ENCODE results near the gene MRPL52. TPM values are rescaled to one million over a fixed set of nuclear protein-coding genes. Genes with fewer than 3 reads are reported as not detected.

Gene MRPL52
- total RNA-seq, 2 donors from 2014 or later: 29.3 to 45.1 TPM

- H3K4me3 ChIP-seq: no peak overlapping the region
- no peaks in the 10 kb centered on the region for H3K9me3 ChIP-seq
- TF ChIP-seq POLR2A (IDR thresholded peaks at IDR 0.05): no peak
- TF ChIP-seq, protein P1, sequence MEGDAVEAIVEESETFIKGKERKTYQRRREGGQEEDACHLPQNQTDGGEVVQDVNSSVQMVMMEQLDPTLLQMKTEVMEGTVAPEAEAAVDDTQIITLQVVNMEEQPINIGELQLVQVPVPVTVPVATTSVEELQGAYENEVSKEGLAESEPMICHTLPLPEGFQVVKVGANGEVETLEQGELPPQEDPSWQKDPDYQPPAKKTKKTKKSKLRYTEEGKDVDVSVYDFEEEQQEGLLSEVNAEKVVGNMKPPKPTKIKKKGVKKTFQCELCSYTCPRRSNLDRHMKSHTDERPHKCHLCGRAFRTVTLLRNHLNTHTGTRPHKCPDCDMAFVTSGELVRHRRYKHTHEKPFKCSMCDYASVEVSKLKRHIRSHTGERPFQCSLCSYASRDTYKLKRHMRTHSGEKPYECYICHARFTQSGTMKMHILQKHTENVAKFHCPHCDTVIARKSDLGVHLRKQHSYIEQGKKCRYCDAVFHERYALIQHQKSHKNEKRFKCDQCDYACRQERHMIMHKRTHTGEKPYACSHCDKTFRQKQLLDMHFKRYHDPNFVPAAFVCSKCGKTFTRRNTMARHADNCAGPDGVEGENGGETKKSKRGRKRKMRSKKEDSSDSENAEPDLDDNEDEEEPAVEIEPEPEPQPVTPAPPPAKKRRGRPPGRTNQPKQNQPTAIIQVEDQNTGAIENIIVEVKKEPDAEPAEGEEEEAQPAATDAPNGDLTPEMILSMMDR (IDR thresholded peaks at IDR 0.05): no peak
- no peaks in the 10 kb centered on the region for H3K27me3 ChIP-seq
- H3K36me3 ChIP-seq (replicated peaks in 1 of 2; ENCODE audit: insufficient read depth in 1 of 2, low read depth in 2 of 2): no peaks in the 10 kb centered on the region
- intact Hi-C loops (cut with DNase I): no loop called here
- no peak overlapping the region for H3K27ac ChIP-seq
- ATAC-seq: no peak
- no peak for DNase-seq
- no peaks in the 10 kb centered on the region for H3K4me1 ChIP-seq
These were observed 32.0 kb downstream of the MRPL52 start for GRCh38 chr14:22861651-22862050.

- ATAC-seq: no peak
- no peaks in the 10 kb centered on the region for H3K27me3 ChIP-seq
- no peaks in the 10 kb centered on the region for H3K36me3 ChIP-seq (replicated peaks in 1 of 2; ENCODE audit: insufficient read depth in 1 of 2, low read depth in 2 of 2)
- intact Hi-C loops (cut with DNase I): no loop called here
- H3K27ac ChIP-seq: no peak overlapping the region
- H3K4me1 ChIP-seq: peaks cover under 1% of the 10 kb centered on the region
- no peak for DNase-seq
- WGBS, 2 donors: 75 to 79% methylated on average over 4 of the region's 4 CpGs
- no peak for TF ChIP-seq POLR2A (IDR thresholded peaks at IDR 0.05)
- TF ChIP-seq, protein P1 (IDR thresholded peaks at IDR 0.05): no peak
- no peaks in the 10 kb centered on the region for H3K9me3 ChIP-seq
- H3K4me3 ChIP-seq: no peak overlapping the region
These were observed 35.3 kb downstream of the MRPL52 start for GRCh38 chr14:22864979-22865378.

DNA sequence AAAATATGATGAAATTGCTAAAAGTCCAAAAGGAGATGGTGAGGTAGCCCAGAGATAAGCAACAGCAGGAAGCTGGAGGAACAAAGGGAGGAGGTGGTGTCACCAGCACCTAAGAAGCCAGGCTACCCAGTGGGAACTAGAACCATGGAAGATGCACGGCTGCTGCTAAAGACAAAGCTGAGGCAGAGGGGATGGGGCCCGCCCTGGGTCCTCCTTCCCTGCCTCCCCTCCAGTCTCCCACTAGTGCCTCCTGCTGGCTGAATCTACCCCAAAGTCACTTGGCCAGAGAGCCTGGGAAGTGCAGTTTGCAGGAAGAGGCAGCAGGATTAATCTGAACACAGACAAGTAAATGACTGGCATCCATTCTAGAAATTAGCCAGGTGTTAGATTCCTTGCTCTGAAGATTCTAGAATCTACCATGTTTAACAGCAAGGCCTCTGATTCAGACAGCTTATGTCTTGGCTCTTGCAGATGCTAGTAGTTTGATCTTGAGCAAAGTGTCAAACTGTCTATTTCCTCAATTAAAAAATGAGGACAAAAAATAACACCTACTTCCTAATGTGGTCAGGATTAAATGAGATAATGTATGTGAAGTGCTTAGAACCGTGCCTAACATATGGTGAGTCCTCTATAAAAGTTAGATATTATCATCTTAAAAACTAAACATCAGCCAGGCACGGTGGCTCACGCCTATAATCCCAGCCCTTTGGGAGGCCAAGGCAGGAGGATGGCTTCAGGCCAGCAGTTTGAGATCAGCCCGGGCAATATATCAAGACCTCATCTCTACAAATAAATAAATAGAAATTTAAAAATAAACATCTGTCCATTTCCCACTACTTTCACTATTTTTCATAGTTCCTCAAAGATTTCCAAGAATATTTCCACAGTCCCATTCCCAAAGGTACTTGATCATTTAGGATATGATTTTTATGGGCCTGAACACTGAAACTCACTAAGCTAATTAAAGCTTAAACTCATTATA is 36.0 kb downstream of the MRPL52 start:
- Histone ChIP-seq H3K27me3 (no peaks in the 10 kb centered on the region), H3K9me3 (no peaks in the 10 kb centered on the region), H3K4me3 (no peak overlapping the region), H3K4me1 (peaks cover 8% of the 10 kb centered on the region), H3K36me3 (replicated peaks in 1 of 2; ENCODE audit: insufficient read depth in 1 of 2, low read depth in 2 of 2) (no peaks in the 10 kb centered on the region), H3K27ac (no peak overlapping the region)
- ATAC-seq: no peak
- no peak for TF ChIP-seq POLR2A (IDR thresholded peaks at IDR 0.05)
- TF ChIP-seq, protein P1 (IDR thresholded peaks at IDR 0.05): no peak
- DNase-seq: no peak
- WGBS, 2 donors: 61 to 68% methylated on average over 6 of the region's 6 CpGs
- intact Hi-C loops (cut with DNase I): no loop called here

GRCh38 chr14:22866874-22867273 is 37.2 kb downstream of the MRPL52 start:
- Histone ChIP-seq H3K4me3 (no peak overlapping the region), H3K27me3 (no peaks in the 10 kb centered on the region), H3K27ac (no peak overlapping the region), H3K36me3 (replicated peaks in 1 of 2; ENCODE audit: insufficient read depth in 1 of 2, low read depth in 2 of 2) (no peaks in the 10 kb centered on the region), H3K4me1 (peaks cover 11% of the 10 kb centered on the region), H3K9me3 (no peaks in the 10 kb centered on the region)
- TF ChIP-seq, protein P1 (IDR thresholded peaks at IDR 0.05): no peak
- TF ChIP-seq POLR2A (IDR thresholded peaks at IDR 0.05): no peak
- 94 to 96% methylated on average over 5 of the region's 5 CpGs for WGBS, 2 donors
- intact Hi-C loops (cut with DNase I): no loop called here
- ATAC-seq: no peak
- no peak for DNase-seq

Measured in body of pancreas (tissue), 4 donors.